MV-4-11 (cell line): ENCODE results near the gene SLC38A3.
"Not testable (repeated sequence)": the region's sequence is repeated elsewhere in the genome, so short reads cannot be mapped to it uniquely, and the experiment has no call there.

ENCODE experiments used
- DNase-seq: peaks from one replicate; lab custom pipeline; 2025; lab: John Stamatoyannopoulos, UW

Gene SLC38A3

GRCh38 chr3:50255251-50255615, 50.2 kb downstream of the SLC38A3 start:
- DNase-seq = no peak

GRCh38 chr3:50256978-50257890, 52.2 kb downstream of the SLC38A3 start:
- no peak for DNase-seq

- no peak for DNase-seq
Measured at GRCh38 chr3:50258029-50258680, 53.1 kb downstream of the SLC38A3 start.

GRCh38 chr3:50258979-50259378, 53.9 kb downstream of the SLC38A3 start:
- DNase-seq = no peak

GRCh38 chr3:50259432-50260026, 54.5 kb downstream of the SLC38A3 start:
- no peak for DNase-seq

- DNase-seq = peak; percentile 70
Measured at GRCh38 chr3:50260027-50260941, 55.2 kb downstream of the SLC38A3 start.

GRCh38 chr3:50260942-50261441, 55.9 kb downstream of the SLC38A3 start:
- no peak for DNase-seq

GRCh38 chr3:50261505-50261904, 56.4 kb downstream of the SLC38A3 start:
- DNase-seq = no peak

- DNase-seq = not testable (repeated sequence)
Measured at GRCh38 chr3:50262200-50262599, 57.1 kb downstream of the SLC38A3 start.

GRCh38 chr3:50262778-50263177, 57.7 kb downstream of the SLC38A3 start:
- DNase-seq = no peak

GRCh38 chr3:50263478-50264382, 58.7 kb downstream of the SLC38A3 start:
- no peak for DNase-seq

GRCh38 chr3:50264383-50264963, 59.4 kb downstream of the SLC38A3 start:
- DNase-seq = no peak

GRCh38 chr3:50264964-50265485, 60.0 kb downstream of the SLC38A3 start:
- DNase-seq = no peak

- DNase-seq = no peak
Measured at GRCh38 chr3:50265571-50265970, 60.5 kb downstream of the SLC38A3 start.

- DNase-seq = no peak
Measured at GRCh38 chr3:50266017-50266416, 60.9 kb downstream of the SLC38A3 start.

GRCh38 chr3:50266836-50267235, 61.8 kb downstream of the SLC38A3 start:
- DNase-seq = no peak

GRCh38 chr3:50267280-50267913, 62.3 kb downstream of the SLC38A3 start:
- no peak for DNase-seq

GRCh38 chr3:50268276-50268675, 63.2 kb downstream of the SLC38A3 start:
- DNase-seq = no peak

- DNase-seq = no peak
Measured at GRCh38 chr3:50268703-50269451, 63.8 kb downstream of the SLC38A3 start, which contains the start of gene SEMA3B. TSS of gene SEMA3B (plus strand) at chr3:50269147. CDS start at chr3:50269241, 94 bp downstream.
